HCT116 (cell line): ENCODE data around the gene LSMEM2. TPM values are rescaled to one million over a fixed set of nuclear protein-coding genes. Genes with fewer than 3 reads are reported as not detected.
A peak's percentile ranks its signal among the peaks of the same experiment; 100 is the strongest.

Source experiments
- ATAC-seq: fragments of 200-7000 bp; cut with Tn5 transposase; 2 replicates; pipeline ENCODE4 v1.9.1; 2020; ENCODE audit warnings: mild to moderate bottlenecking, moderate library complexity
- BruUV-seq: library from RNA; stranded (reverse); fragments of 400-500 nt; replicated peaks from 2 replicates; lab custom pipeline; 2021; lab: Mats Ljungman, UMichigan
- CTCF ChIA-PET: fragments of 300-600 bp; sonication (Branson Sonifier 250); formaldehyde crosslinking; loops from one replicate; lab custom pipeline; 2021; ENCODE audit warnings: antibody characterized with exemption; lab: Charles Lee
- POLR2A ChIA-PET: fragments of 300-600, 350-600 bp; sonication (Branson Sonifier 250); formaldehyde crosslinking; loops from one replicate; lab custom pipeline; 2021; ENCODE audit warnings: antibody characterized with exemption; lab: Charles Lee
- RAD21 ChIA-PET, 2 experiments: fragments of 300-600 bp; sonication (Branson Sonifier 250); formaldehyde crosslinking; loops; one replicate each; lab custom pipeline; 2023; ENCODE audit warnings: low total read pairs in 2 of 2; ENCODE audit not compliant: uncharacterized antibody in 2 of 2, unreplicated experiment in 2 of 2, low non-redundant PET in 1 of 2; lab: Charles Lee
- DNase-seq: peaks from one replicate; pipeline ENCODE4 v3.0.0-alpha.2; 2010; ENCODE audit warnings: low read depth, low spot score
- H2AFZ ChIP-seq: fragments of 200-600 bp; shearing (Covaris generic), sonication (generic); 2 replicates; pipeline ENCODE4 v1.6.1; 2017; ENCODE audit warnings: low read depth, mixed run types, mixed read lengths, antibody characterized with exemption, low read length; ENCODE audit not compliant: poor library complexity, severe bottlenecking
- H3K27ac ChIP-seq: 2 replicates; pipeline ENCODE4 v1.5.1; 2012; ENCODE audit warnings: low read depth, low read length
- H3K27me3 ChIP-seq: fragments of 200-600 bp; sonication (generic); 2 replicates; pipeline ENCODE4 v1.6.1; 2016; ENCODE audit warnings: mixed run types, low read length, mixed read lengths; ENCODE audit not compliant: insufficient read depth
- H3K36me3 ChIP-seq, 2 experiments: fragments of 200-500 bp in 1 of 2; fragments of 200-600 bp in 1 of 2; sonication (Bioruptor generic) in 1 of 2; sonication (generic) in 1 of 2; 2 replicates each; pipeline versions ENCODE4 v1.5.1 to v1.6.1; 2014 to 2016; ENCODE audit warnings: low read length in 2 of 2, inconsistent platforms in 1 of 2, mixed read lengths in 1 of 2, mixed run types in 1 of 2; ENCODE audit not compliant: insufficient read depth in 2 of 2, control insufficient read depth in 1 of 2
- H3K4me1 ChIP-seq, 2 experiments: fragments of 200-600 bp in 1 of 2; sonication (generic) in 1 of 2; 2 replicates each; pipeline versions ENCODE4 v1.5.1 to v1.6.1; 2012 to 2017; ENCODE audit warnings: low read length in 2 of 2, inconsistent platforms in 1 of 2, mild to moderate bottlenecking in 1 of 2, mixed read lengths in 1 of 2, mixed run types in 1 of 2, moderate library complexity in 1 of 2; ENCODE audit not compliant: insufficient read depth in 2 of 2, control insufficient read depth in 1 of 2
- H3K4me2 ChIP-seq: fragments of 200-600 bp; sonication (generic); 2 replicates; pipeline ENCODE4 v1.6.1; 2017; ENCODE audit warnings: mixed run types, low read length, mixed read lengths
- H3K4me3 ChIP-seq, 2 experiments: fragments of 200-600 bp in 1 of 2; sonication (generic) in 1 of 2; replicated peaks in 1 of 2; 2 replicates each; pipeline ENCODE4 v1.5.1; 2011 to 2016; ENCODE audit warnings: low read length in 2 of 2, control low read depth in 1 of 2, low read depth in 1 of 2, mild to moderate bottlenecking in 1 of 2, mixed read lengths in 1 of 2, mixed run types in 1 of 2
- H3K79me2 ChIP-seq: fragments of 200-600 bp; sonication (generic); 2 replicates; pipeline ENCODE4 v1.6.1; 2017; ENCODE audit warnings: mild to moderate bottlenecking, mixed run types, low read length, moderate library complexity, mixed read lengths; ENCODE audit not compliant: insufficient read depth
- H3K9ac ChIP-seq: fragments of 200-600 bp; sonication (generic); 2 replicates; pipeline ENCODE4 v1.6.1; 2016; ENCODE audit warnings: low read length, mixed read lengths
- H3K9me2 ChIP-seq: fragments of 200-600 bp; sonication (generic), shearing (Covaris generic); 2 replicates; pipeline ENCODE4 v1.6.1; 2017; ENCODE audit warnings: mixed run types, mild to moderate bottlenecking, moderate library complexity; ENCODE audit not compliant: insufficient read depth
- H3K9me3 ChIP-seq, 2 experiments: fragments of 200-500 bp in 1 of 2; fragments of 200-600 bp in 1 of 2; sonication (Bioruptor generic) in 1 of 2; sonication (generic) in 1 of 2; 2 replicates each; pipeline ENCODE4 v1.6.1; 2014 to 2017; ENCODE audit warnings: low read length in 2 of 2, mixed read lengths in 2 of 2, inconsistent platforms in 1 of 2, low read depth in 1 of 2, mild to moderate bottlenecking in 1 of 2, mixed run types in 1 of 2, moderate library complexity in 1 of 2; ENCODE audit not compliant: control insufficient read depth in 1 of 2, insufficient read depth in 1 of 2
- H4K20me1 ChIP-seq: fragments of 200-600 bp; sonication (generic), shearing (Covaris generic); 2 replicates; pipeline ENCODE4 v1.6.1; 2017; ENCODE audit warnings: mixed run types, mild to moderate bottlenecking, moderate library complexity; ENCODE audit not compliant: insufficient read depth
- CBX3 ChIP-seq: IDR thresholded peaks from 2 replicates; pipeline ENCODE4 v1.6.1; 2012; ENCODE audit warnings: low read depth
- EGR1 ChIP-seq: IDR thresholded peaks from 2 replicates; pipeline ENCODE4 v1.6.1; 2012; ENCODE audit warnings: low read depth
- EZH2 ChIP-seq: fragments of 200-600 bp; sonication (generic); IDR thresholded peaks from 2 replicates; pipeline ENCODE4 v1.6.1; 2017; ENCODE audit warnings: antibody characterized with exemption, mixed run types
- EZH2phosphoT487 ChIP-seq: fragments of 200-600 bp; IDR thresholded peaks from 2 replicates; pipeline ENCODE4 v1.6.1; 2018; ENCODE audit warnings: antibody characterized with exemption, borderline replicate concordance
- FOSL1 ChIP-seq: IDR thresholded peaks from 2 replicates; pipeline ENCODE4 v1.6.1; 2012; ENCODE audit warnings: low read depth
- JUND ChIP-seq: IDR thresholded peaks from 2 replicates; pipeline ENCODE4 v1.6.1; 2012
- POLR2AphosphoS5 ChIP-seq: IDR thresholded peaks from 2 replicates; pipeline ENCODE4 v1.6.1; 2011; ENCODE audit warnings: mild to moderate bottlenecking, low read depth, low read length, moderate library complexity
- SRF ChIP-seq: IDR thresholded peaks from 2 replicates; pipeline ENCODE4 v1.6.1; 2012; ENCODE audit warnings: low read depth
- intact Hi-C: fragments of 100-400 bp; cut with micrococcal nuclease; formaldehyde crosslinking; loops from 2 replicates; pipeline ENCODE4 v1.10.0; 2022
- total RNA-seq: library from RNA; stranded (reverse); gene quantifications from one replicate; pipeline ENCODE4 v1.2.1, GENCODE V29; 2021; ENCODE audit not compliant: unreplicated experiment
- TF ChIP-seq, protein P1 (sequence below): IDR thresholded peaks from 2 replicates; pipeline ENCODE4 v1.6.1; 2012; ENCODE audit warnings: low read depth

LSMEM2 gene
- total RNA-seq, 1 experiment from 2014 or later = not detected

GRCh38 chr3:50269977-50270413 lies 8.9 kb upstream of the LSMEM2 start:
- Histone ChIP-seq H3K9ac (peak overlapping the region; percentile 62), H3K27ac (peak overlapping the region; percentile 88), H3K36me3 (no peaks in the 10 kb centered on the region), H3K4me3 (peak overlapping the region; percentile 47 to 53), H4K20me1 (no peaks in the 10 kb centered on the region), H3K9me2 (no peaks in the 10 kb centered on the region), H3K4me2 (peak overlapping the region; percentile 80), H3K4me1 (peaks cover 79 to 93% of the 10 kb centered on the region in 2 experiments), H3K79me2 (no peaks in the 10 kb centered on the region), H2AFZ (no peak overlapping the region), H3K9me3 (no peaks in the 10 kb centered on the region), H3K27me3 (no peaks in the 10 kb centered on the region)
- DNase-seq (no peak), ATAC-seq (no peak)
- TF ChIP-seq EZH2phosphoT487 (no peak), EGR1 (no peak), FOSL1 (no peak), EZH2 (no peak), SRF (no peak), POLR2AphosphoS5 (no peak), JUND (no peak), CBX3 (no peak)
- TF ChIP-seq, protein P1, sequence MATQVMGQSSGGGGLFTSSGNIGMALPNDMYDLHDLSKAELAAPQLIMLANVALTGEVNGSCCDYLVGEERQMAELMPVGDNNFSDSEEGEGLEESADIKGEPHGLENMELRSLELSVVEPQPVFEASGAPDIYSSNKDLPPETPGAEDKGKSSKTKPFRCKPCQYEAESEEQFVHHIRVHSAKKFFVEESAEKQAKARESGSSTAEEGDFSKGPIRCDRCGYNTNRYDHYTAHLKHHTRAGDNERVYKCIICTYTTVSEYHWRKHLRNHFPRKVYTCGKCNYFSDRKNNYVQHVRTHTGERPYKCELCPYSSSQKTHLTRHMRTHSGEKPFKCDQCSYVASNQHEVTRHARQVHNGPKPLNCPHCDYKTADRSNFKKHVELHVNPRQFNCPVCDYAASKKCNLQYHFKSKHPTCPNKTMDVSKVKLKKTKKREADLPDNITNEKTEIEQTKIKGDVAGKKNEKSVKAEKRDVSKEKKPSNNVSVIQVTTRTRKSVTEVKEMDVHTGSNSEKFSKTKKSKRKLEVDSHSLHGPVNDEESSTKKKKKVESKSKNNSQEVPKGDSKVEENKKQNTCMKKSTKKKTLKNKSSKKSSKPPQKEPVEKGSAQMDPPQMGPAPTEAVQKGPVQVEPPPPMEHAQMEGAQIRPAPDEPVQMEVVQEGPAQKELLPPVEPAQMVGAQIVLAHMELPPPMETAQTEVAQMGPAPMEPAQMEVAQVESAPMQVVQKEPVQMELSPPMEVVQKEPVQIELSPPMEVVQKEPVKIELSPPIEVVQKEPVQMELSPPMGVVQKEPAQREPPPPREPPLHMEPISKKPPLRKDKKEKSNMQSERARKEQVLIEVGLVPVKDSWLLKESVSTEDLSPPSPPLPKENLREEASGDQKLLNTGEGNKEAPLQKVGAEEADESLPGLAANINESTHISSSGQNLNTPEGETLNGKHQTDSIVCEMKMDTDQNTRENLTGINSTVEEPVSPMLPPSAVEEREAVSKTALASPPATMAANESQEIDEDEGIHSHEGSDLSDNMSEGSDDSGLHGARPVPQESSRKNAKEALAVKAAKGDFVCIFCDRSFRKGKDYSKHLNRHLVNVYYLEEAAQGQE = no peak
- no TSS peak for BruUV-seq
- RAD21 ChIA-PET = interaction anchor here (0.8 to 1.5 kb wide), 2 partner anchors 10 to 43 kb away, joined by 3 to 6 read pairs; no protein-coding TSS in a partner anchor
- POLR2A ChIA-PET = no interaction called here
- CTCF ChIA-PET = interaction anchor here (0.7 to 3.4 kb wide), 5 partner anchors 10 to 75 kb away, joined by 3 to 27 read pairs (median 4); no protein-coding TSS in a partner anchor
- intact Hi-C loops = loop anchor here (5.0 kb wide), 1 partner anchor 148 kb away; no protein-coding TSS in a partner anchor
